A172 (cell line): ENCODE results near the gene TMEM272. TPM values are rescaled to one million over a fixed set of nuclear protein-coding genes. Genes with fewer than 3 reads are reported as not detected.

Experiments used
- DNase-seq: peaks from one replicate; pipeline ENCODE4 v3.0.0-alpha.2; 2015; ENCODE audit warnings: low spot score
- total RNA-seq: library from RNA; depleted of rRNA; stranded (reverse); fragments of >200 nt; shearing (Covaris generic); gene quantifications from 2 replicates; pipeline ENCODE4 v1.2.3, GENCODE V29; 2014

Gene TMEM272
- total RNA-seq, 1 experiment from 2014 or later: not detected

DNA sequence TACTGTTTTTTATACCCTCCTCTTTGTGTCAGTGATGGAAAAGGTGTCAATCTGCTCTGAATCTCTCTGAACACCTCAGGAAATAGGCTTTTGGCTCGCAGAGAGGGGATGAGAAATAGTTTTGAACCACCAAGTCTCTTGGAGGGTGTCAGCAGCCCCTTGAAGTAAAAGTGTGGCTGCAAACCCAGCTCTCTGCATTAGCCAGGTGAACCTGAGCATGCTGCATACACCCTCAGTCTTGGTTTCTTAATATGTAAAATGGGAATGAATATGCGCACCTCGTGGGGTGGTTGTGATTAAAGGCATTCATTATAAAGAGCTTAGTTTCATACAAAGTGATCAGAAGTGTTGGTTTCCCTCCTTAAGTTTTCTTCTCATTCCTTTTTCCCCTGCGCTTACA lies 39.7 kb downstream of the TMEM272 start:
- DNase-seq: no peak

DNA sequence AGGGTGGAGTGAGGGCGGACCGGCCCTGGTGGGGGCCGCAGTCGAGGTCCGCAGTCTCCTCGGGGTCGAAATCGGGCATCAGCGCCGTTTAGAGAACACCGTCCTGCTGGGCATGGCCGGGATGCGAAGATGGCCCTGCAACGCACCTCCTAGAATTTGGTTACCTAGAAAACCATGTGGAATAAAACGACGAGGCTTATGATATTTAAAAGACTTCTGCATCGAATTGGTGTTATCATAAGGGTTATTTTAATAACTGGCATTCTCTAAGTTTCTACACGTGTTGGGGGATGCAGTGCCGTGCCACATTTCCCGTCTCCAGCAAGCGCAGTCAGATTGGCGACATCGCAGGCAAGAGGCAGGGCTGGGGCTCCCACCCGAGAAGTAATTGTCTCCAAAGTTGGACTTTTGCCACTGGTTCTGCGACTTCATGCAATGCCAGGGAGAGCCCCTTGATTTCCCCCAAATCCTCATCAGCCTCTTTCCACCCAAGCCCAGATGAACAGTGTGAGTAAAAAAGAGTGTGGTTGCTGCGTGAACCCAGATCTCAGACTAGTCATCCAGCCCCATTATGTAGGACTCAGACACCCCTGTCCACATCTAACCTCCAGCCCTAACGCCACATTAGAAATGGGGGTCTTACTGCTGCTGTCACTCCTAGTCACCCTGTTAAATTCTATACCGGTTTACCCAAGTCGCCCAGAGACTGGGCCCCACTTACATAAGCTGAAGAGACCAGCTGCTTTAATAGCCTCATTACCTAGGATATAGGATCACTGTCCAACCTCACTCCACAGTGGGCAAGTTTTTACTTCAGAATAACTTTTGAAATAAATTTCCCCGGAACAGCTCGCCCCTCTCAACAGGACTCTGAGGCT lies 40.4 kb downstream of the TMEM272 start:
- no peak for DNase-seq

DNA sequence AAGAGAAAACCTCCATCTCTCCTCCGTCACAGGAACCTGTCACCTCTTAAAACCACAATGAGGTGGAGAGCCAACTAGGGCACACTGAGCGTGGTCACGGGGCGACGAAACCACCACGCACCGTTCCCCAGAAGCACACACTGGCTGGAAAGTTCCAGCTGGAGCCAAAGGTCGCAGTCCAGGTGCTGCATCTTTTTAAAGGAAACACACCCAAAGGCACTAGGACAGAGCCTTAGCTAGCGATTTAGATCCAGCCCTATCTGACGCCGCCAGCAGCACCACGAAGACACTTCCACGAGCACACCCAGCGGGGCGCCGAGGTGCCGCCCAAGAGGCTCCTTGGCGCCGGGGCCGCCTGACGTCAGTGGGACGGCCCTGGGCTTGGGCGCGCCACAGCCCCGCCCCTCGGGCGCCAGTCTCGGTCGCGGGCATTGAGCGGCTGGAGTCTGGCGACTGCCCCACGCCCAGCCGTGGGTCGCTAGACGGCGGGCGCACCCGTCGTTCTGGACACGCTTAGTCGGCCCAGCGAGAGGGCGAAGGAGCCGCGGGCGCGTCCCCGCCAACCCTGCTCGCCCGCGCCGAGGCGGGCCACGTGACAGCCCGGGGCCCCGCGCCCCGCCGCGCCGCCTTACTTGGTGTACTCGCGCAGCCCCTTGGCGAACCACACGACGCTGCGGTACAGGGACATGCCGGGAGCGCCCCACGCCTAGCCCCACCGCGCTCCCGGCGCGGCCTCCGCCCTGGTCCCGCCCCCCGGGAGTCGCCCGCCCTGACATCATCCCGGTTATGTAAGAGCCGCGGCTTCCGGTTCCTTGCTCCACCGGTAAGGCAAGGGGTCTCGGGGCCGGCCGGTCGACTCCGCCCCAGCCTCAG lies 41.3 kb downstream of the TMEM272 start, which contains the start of gene DHRS12:
TSS of gene DHRS12 (minus strand) at position 742 of the 873 bp plus-strand sequence. CDS start 4,504 bp downstream, outside the sequence.
- DNase-seq: peak; percentile 63

DNA sequence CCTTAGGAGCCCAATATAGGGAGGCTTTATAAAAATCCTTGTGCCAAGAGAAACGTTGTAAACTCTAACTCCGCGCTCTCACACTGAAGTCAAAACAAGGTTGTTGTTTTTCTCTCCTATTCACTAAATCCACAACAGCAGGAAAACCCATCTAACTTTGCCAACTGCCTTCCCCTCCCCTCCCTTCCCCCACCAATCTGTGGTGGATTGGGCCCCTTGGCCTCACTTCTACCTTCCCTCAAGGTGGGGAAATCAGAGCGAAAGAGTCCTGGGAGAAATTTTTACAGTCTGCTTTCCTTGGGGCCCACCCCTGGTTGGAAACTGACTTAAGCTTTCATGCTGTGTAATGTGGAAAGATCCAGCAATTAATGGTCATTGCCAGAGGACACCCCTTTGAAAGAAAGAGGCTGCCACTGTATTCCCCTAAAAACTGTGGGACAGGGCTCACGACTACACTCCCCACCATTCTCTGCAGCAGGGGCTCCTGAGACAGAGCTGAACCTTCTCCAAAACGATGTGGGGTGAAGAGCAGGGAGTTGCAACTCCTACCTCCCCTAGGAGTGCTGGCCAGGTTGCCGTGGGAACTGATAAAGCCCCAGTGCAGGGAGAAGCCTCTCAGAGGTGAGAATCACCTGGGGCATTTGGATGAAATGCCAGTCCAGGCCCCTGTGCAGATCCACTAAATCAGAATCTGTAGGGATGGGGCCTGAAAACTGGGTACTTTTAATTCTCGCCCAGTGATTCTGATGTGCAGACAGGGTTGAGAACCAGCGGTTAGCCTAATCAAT lies 42.2 kb downstream of the TMEM272 start:
- DNase-seq: no peak

DNA sequence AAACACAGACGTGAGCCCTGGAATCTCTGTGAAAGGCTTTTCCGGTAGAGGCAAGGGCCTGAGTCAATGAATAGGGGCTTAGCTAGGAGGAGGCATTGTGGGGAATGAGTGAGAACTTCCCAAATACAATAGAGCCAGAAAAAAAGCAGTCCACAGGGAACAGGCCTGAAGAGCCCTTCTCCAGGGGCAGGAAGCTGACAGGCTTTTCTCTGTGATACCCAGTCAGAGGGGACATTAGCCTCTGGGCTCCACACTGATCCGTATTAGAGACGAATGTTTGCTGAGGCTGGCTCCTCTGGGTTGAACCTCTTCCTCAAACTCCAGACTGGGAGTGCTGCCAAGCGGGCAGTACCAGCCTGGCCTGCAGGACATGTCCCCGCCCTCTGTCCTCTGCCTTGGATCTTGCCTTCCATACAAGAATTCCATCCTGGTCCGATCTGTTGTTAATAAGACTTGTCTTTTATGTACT lies 43.3 kb downstream of the TMEM272 start:
- peak; percentile 48 for DNase-seq

DNA sequence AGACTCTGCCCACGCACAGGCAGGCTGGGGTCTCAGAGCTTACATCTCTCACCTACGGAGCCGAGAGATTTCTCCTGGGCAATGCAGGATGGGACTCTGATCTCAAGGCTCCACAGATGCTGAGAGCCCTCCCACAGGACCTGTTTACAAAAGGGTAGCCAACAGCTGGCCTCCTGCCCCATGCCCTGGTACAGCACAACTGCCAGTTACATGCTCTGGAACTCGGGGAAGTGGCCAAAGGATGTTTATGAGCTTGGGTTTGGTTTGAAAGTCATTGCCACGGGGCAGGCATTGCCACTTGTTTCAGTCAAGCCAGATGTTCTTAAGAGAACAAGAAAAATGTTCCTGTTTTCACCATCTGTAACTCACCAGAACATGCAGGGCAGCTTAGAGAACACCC lies 44.5 kb downstream of the TMEM272 start:
- no peak for DNase-seq

DNA sequence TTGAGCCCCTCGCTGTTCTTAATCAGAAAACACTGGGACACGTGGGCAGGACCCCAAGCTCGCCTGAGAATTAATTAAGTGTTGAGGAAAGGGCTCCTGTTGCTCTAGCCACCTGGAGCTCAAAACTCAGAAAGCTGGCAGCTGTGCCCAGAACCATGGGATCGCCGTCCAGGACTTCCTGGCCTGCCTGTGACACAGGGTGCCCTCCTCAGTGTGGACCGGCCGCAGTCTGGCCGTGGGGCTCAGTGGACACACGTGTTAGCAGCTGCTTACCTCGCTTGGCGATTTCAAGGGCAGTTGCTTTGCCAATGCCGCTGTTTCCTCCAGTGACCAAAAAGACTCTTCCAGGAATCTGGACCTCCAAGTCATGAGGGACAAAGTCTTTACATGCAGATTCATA lies 45.7 kb downstream of the TMEM272 start:
- no peak for DNase-seq

DNA sequence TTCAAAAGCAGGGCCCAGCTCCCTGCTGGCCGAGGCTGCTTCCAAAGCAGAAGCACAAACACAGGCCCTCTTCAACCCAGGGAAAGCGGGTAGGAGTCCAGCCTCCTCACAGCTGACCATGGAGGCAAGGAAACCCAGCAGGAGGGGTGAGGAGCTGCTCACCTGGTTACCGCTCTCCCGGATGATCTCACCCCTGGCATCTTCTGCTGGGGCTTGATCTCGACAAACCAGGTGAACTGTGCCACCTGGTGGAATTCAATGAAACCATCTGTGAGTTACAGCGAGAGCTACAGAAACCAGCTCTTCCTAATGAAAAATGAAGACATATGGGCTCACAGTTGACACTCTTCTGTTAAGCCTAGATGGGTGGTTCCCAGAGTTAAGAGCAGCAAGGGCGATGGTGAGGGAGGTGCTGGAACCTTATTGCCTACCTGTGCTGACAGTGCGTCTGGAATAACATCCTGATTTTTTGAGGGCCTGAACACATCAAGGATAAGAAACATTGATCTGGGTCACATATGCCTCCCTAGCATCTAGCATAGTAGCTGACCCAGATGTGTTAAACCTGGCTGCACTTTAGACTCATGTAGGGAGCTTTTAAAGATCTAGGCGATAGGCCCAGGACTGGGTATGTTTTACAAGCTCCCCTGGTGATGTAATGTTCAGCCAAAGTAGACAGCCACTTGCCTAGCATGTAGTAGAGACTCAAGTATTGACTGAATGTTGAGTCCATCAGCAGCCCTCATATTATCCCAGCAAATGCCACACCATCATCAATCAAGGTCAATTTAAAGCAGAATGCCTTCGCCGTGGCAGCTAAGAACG lies 47.1 kb downstream of the TMEM272 start:
- peak; percentile 68 for DNase-seq

DNA sequence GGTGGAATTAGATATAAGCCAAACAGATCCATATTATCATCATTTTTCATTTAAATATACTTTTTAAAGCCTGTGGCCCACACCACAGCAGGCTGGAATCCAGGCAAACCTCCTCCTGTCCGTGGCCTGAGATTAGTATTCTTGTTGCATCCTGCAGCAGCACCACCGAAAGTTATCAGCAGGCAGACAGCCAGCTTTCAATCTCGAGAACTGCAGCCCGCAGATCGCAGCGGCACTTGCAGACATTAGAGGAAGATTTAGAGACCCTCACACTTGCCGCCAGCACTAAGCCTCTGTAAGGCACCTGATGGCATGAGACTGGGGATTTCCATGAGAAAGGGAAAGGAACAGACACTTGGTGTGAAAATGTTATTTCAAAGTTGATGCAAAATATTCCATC lies 48.4 kb downstream of the TMEM272 start:
- no peak for DNase-seq

DNA sequence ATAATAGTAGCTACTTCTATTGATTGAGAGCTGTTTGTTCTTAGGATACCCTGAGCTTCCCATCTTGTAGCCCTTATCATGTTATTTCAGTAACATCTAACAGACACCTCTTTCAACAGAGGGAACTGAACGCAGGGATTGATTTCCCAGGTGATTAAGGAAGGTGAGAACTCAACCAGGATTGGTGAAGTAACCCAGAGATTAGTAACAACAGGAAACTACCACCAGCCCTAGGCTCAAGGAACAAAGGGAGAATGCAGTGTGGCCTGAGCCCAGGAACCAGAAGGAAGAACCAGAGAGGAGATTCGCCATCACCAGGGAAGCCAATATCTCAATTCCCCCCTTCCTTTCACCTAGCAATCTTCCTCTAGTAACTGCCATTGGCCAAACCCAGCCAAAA lies 49.6 kb downstream of the TMEM272 start:
- DNase-seq: no peak

DNA sequence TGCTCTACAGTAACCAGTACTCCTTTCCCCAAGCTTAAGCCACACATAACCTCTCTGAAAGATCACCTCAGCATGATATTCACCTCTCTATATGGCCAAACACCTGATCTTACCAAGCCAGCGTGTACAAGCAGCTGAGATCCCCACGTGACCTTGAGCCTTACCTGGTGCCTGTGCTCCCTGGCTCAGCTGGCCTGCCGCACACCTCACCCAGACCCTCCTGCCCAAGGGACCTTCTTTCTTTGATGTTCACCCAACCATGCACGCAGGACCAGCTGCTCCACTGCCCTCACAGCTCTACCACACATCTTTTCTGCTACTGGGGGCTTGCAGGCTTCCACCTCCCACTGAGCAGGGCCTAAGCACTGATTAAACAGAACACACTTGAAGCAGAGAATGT lies 50.0 kb downstream of the TMEM272 start:
- no peak for DNase-seq

DNA sequence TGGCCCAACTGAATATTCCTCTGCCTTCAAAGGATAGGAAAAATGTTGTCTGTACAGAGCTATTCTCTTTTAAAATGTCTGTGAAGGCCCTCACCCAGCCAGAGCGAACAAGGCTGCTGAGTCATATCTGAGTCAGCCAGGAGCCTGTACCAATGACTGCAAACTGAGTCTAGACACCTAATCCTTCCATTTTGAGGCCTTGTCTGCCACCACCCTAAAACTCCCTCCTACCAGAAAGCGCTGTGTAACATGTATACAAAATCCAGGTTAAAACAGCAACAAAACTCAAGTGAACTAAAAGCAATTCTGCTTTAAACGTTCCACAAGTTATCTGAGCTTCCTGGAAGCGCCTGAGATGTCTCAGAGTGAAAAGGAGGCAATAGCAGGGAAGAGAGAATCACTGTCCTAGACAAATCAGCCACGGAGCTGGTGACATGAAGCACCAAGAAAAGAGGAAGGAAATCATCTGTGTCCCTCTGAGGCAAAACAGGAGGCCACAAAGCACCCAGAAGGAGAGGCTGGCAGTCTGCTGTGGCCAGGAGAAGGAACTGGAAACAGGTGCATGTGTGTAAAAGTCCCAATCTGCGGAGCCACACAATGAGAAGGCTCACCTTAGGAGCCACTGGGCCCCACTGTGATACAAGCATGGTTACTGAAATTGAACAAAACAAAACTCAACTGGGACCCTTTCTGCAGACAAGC lies 51.3 kb downstream of the TMEM272 start:
- DNase-seq: peak; percentile 82

DNA sequence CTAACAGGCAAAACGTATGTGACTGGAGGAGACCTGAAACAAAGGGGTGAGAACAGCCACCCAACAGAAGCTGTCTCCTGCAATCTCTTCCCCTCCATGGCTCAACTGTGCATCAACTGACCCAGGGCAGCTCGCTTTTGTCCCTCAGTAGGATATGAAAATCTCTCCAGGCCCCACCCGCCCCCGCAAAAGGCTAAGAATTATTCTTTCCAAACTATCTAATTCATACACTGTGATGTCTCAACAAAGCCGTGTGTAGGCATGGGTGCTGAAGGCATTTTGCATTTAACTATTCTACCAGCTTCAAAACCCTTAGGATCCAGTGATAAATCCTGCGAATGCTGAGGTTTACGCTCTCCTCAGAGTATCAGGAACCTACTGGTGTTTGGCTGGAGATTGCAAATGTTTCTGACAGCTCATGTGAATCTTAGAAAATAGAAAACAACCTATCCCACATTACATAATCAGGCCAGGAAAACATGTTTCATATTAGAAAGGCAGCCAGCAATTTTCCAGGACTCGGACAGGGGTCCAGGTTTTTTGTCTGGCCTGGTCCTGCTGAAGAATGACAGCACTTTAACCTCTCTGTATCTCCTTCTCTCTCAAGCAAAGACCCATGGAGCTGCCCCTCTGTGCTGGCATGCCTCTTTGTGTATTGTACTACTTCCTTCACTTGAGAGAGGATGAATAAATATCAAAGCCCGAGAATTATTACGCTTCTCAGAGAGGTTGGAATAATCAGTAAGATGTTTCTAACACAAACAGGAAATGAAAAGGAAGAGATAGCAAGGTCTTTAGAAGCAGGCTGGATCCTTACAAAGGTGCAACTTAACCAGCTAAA lies 58.3 kb downstream of the TMEM272 start:
- no peak for DNase-seq

DNA sequence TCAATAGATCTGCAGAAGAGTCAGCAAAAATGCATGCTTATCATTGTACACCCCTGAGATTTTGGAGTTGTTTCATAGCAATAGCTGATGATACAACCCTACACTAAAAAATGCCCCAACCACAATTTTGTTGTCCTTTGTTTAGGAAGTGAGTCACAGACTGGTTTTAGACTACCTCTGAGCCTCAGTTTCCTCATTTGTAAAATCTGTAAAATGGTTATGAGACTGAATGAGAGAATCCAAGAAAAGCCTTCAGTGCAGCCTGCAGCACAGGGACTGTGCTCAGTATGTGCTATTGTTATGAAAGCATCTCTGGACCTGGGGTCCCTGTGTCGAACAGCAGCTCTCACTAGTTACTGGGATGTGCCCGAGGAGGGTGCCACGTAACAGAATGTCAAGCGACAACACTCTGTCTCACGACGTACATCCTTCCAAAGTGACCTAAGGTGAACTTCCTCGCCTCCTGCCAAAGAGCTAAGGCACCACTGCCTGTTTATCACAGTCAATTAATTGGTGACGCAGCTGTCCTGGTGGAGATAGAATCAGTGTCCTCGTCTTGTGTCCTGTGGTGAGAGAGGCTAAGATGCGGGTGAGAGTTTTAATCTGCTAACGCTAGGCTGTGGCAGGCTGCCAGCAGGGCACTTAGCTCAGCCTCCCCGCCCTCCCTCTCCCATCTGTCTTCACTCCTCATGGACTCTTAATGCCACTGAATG lies 59.1 kb downstream of the TMEM272 start:
- DNase-seq: peak; percentile 45

DNA sequence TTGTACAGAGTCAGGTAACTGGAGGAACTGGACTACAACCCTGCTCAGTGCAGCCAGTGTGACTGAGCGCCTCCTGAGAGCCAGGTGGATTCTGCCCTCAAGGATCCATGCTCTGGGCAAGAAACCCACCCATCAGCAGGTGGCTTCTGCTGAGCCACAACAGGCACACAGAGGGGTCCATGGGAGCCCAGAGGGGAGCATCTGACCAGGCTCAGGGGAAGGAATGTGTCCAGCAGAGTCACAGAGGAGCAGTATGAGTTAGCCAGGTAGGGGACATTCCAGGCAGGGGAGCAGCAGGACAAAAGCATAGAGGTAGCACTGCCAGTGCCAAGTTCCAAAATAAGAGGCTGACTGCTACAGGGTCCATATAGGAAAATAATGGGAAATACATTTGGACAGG lies 60.9 kb downstream of the TMEM272 start:
- no peak for DNase-seq

DNA sequence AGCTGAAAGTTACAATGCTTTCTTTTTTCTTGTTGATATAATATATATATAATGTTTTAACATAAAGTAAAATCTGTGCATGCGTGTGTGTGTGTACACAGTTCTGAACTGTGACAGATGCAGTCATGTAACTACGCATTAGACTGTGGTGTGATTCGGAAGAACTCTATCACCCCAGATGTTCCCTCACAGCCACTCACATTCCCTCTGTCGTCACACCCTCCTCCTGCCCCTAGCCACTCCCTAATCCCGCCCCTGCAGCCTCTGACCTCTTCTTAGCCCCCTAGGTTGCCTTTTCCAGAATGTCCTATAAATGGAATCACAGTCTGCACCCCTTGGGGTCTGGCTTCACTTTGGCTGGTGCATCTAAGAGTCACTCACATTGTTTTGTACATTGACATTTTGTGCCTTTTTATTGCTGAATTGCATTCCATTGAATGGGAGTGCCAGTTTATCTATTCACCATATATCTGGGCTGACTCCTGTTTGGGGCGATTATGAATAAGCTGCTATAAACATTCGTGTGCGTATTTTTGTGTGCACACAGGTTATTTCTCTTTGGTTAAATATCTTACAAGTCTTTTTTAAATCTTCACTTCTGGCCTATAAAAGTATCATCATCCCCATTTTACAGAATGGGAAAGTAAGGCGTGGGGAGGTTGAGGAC lies 61.4 kb downstream of the TMEM272 start:
- DNase-seq: no peak

DNA sequence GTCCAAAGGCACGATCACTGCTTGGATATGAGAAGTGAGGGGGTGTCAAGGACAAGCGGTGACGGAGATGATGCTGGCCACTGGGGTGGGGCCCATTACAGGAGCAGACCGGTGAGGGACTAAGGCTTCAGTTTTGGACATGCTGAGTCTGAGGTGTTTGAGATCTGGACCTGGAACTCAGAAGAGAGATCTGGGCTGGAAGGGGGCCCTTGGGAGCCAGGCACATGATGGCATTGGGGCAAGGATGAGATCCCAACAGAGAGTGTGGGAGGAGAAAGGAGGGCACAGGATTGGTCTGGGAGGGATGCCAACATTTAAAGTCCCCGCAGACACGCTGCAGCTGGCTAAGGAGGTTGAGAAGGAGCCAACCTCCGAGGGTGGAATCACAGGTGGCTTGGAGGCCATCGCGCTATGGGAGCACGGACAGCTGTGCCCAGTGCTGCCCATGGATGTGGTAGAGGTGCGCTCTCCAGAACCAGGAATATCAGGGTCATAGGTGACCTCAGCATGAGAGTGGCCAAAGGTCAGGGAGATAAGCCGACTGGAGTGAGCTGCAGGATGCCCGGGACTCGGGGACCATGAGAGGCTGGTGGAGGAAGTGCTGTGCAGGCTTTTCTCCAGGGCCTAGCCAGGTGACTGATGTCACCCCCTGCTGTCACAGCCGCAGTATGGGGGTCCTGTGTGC lies 62.8 kb downstream of the TMEM272 start:
- DNase-seq: no peak
